Measurements from ENCODE around the gene CRYGD.
"Not testable (repeated sequence)": the region's sequence is repeated elsewhere in the genome, so short reads cannot be mapped to it uniquely, and the experiment has no call there.

CRYGD gene

GRCh38 chr2:208129744-208130711 lies 5.7 kb upstream of the CRYGD start, which contains the start of gene CRYGC:
Gene CRYGC, minus strand, starts transcription at chr2:208129828. Its CDS starts 36 bp downstream, at chr2:208129792.
- no peak for DNase-seq

GRCh38 chr2:208128136-208128535 lies 3.8 kb upstream of the CRYGD start:
- DNase-seq, result no peak

- DNase-seq, result no peak
Observed at GRCh38 chr2:208127090-208127489, 2.8 kb upstream of the CRYGD start.

- no peak for DNase-seq
Observed at GRCh38 chr2:208125251-208125650, 927 bp upstream of the CRYGD start.

GRCh38 chr2:208122248-208122647 lies 2.1 kb downstream of the CRYGD start:
- no peak for DNase-seq

- DNase-seq, result no peak
Observed at GRCh38 chr2:208118918-208119317, 5.4 kb downstream of the CRYGD start.

GRCh38 chr2:208117390-208117789 lies 6.9 kb downstream of the CRYGD start:
- not testable (repeated sequence) for DNase-seq

- DNase-seq, result no peak
Observed at GRCh38 chr2:208112969-208113368, 11.4 kb downstream of the CRYGD start.

GRCh38 chr2:208112273-208112745 lies 12.0 kb downstream of the CRYGD start:
- not testable (repeated sequence) for DNase-seq

- DNase-seq, result no peak
Observed at GRCh38 chr2:208103616-208104015, 20.7 kb downstream of the CRYGD start.

- DNase-seq, result no peak
Observed at GRCh38 chr2:208101716-208102631, 22.4 kb downstream of the CRYGD start.

- DNase-seq, result no peak
Observed at GRCh38 chr2:208099682-208100470, 24.4 kb downstream of the CRYGD start.

- DNase-seq, result not testable (repeated sequence)
Observed at GRCh38 chr2:208098701-208099100, 25.6 kb downstream of the CRYGD start.

GRCh38 chr2:208098267-208098666 lies 26.1 kb downstream of the CRYGD start:
- DNase-seq, result no peak

- no peak for DNase-seq
Observed at GRCh38 chr2:208097801-208098200, 26.5 kb downstream of the CRYGD start.

- no peak for DNase-seq
Observed at GRCh38 chr2:208097313-208097712, 27.0 kb downstream of the CRYGD start.

- no peak for DNase-seq
Observed at GRCh38 chr2:208096080-208096479, 28.2 kb downstream of the CRYGD start.

GRCh38 chr2:208093128-208093527 lies 31.2 kb downstream of the CRYGD start:
- DNase-seq, result no peak

GRCh38 chr2:208092093-208092832 lies 32.1 kb downstream of the CRYGD start:
- no peak for DNase-seq

- no peak for DNase-seq
Observed at GRCh38 chr2:208090420-208090819, 33.9 kb downstream of the CRYGD start.

GRCh38 chr2:208086029-208086428 lies 38.3 kb downstream of the CRYGD start:
- DNase-seq, result no peak

GRCh38 chr2:208083807-208084206 lies 40.5 kb downstream of the CRYGD start:
- no peak for DNase-seq

All from activated CD4-positive, alpha-beta T cell treated with anti-CD3 and anti-CD28 coated beads, Interleukin-10, Interleukin-2, amounts not matched to agents 100 ng/mL and 50 ng/mL, durations not matched to agents 16 hours and 8 hours (primary cell).